Measurements from ENCODE around the gene FOXB2. TPM values are rescaled to one million over a fixed set of nuclear protein-coding genes. Genes with fewer than 3 reads are reported as not detected.

The FOXB2 gene
- total and polyA plus RNA-seq, 2 of the 8 experiments (the other 6 are each of a cell fraction or from before 2014, with no cell fraction given) = 0.15 to 0.22 TPM

- Histone ChIP-seq H3K27me3 (replicated peaks in 1 of 4; ENCODE audit: control insufficient read depth in 3 of 4, extremely low read depth in 1 of 4, insufficient read depth in 3 of 4, low read length in 3 of 4) (no peaks in the 10 kb centered on the region), H3K4me3 (ENCODE audit: extremely low read depth in 1 of 4, insufficient read depth in 2 of 4, low read depth in 3 of 4, low read length in 4 of 4) (no peak overlapping the region), H3K36me3 (ENCODE audit: control insufficient read depth in 2 of 4, insufficient read depth in 4 of 4, low read length in 3 of 4) (no peaks in the 10 kb centered on the region), H4K8ac (ENCODE audit: extremely low read depth, insufficient read depth, low read length) (no peak overlapping the region), H3K14ac (ENCODE audit: insufficient read length) (no peak overlapping the region), H2BK12ac (ENCODE audit: low read depth, low read length) (no peak overlapping the region), H3K79me2 (ENCODE audit: control insufficient read depth in 1 of 2, insufficient read depth in 2 of 2, low read length in 2 of 2) (no peaks in the 10 kb centered on the region), H2BK5ac (ENCODE audit: low read depth, low read length) (no peak overlapping the region), H3K23ac (ENCODE audit: insufficient read length) (no peak overlapping the region), H3K18ac (ENCODE audit: extremely low read depth, low read length) (no peak overlapping the region), H3K9ac (replicated peaks in 1 of 4; ENCODE audit: extremely low read depth in 1 of 4, low read depth in 3 of 4, low read length in 3 of 4) (no peak overlapping the region), H2BK15ac (ENCODE audit: low read length) (no peak overlapping the region), H3K79me1 (ENCODE audit: low read depth, low read length) (no peaks in the 10 kb centered on the region), H3K4me1 (replicated peaks in 1 of 4; ENCODE audit: control insufficient read depth in 3 of 4, insufficient read depth in 4 of 4, low read length in 3 of 4) (no peaks in the 10 kb centered on the region), H3K56ac (replicated peaks; ENCODE audit: insufficient read length, low read depth, low read length) (no peak overlapping the region), H3K9me3 (ENCODE audit: insufficient read depth in 2 of 2, low read depth in 1 of 2, low read length in 1 of 2) (no peaks in the 10 kb centered on the region), H4K91ac (replicated peaks; ENCODE audit: insufficient read length, low read length) (no peak overlapping the region), H4K5ac (ENCODE audit: insufficient read length, low read depth, low read length) (no peak overlapping the region), H2BK120ac (replicated peaks; ENCODE audit: low read depth, low read length) (no peak overlapping the region), H4K20me1 (replicated peaks in 1 of 2; ENCODE audit: control insufficient read depth in 1 of 2, insufficient read depth in 2 of 2, low read length in 2 of 2) (no peaks in the 10 kb centered on the region), H3K23me2 (ENCODE audit: low read depth, low read length) (no peaks in the 10 kb centered on the region), H2AFZ (ENCODE audit: low read length) (no peak overlapping the region), H3K4ac (replicated peaks; ENCODE audit: insufficient read length, low read depth, low read length) (no peak overlapping the region), H3K4me2 (ENCODE audit: insufficient read depth in 1 of 2, low read depth in 2 of 2, low read length in 2 of 2) (no peak overlapping the region), H2AK5ac (ENCODE audit: low read depth, low read length) (no peak overlapping the region), H2BK20ac (ENCODE audit: low read length) (no peak overlapping the region), H3K27ac (ENCODE audit: low read depth, low read length) (no peak overlapping the region)
- 94% methylated on average over 4 of the region's 4 CpGs; no CpG with 5 or more reads in 1 of the 2 experiments for WGBS, 2 experiments (ENCODE audit: extremely low coverage in 1 of 2, insufficient coverage in 1 of 2, insufficient read length in 1 of 2, insufficient replicate concordance in 2 of 2, low coverage in 1 of 2, low lambda C conversion rate in 2 of 2, missing lambda C conversion rate in 1 of 2)
- CTCF ChIA-PET (ENCODE audit: partially characterized antibody) = interaction anchor here (7.0 kb wide), 1 partner anchor 174 kb away, joined by 83 read pairs; no protein-coding TSS in a partner anchor
- DNase-seq (ENCODE audit: low read depth in 1 of 2, low spot score in 2 of 2) = no peak
- no peak for TF ChIP-seq JUN (IDR thresholded peaks at IDR 0.05; ENCODE audit: low read depth, low read length)
- no peak for TF ChIP-seq ZNF274 (IDR thresholded peaks at IDR 0.05; ENCODE audit: borderline replicate concordance, extremely low read depth, low read length)
- no peak for TF ChIP-seq CHD1 (IDR thresholded peaks at IDR 0.05; ENCODE audit: low read depth, low read length)
- no peak for TF ChIP-seq BACH1 (IDR thresholded peaks at IDR 0.05; ENCODE audit: low read length)
- no peak for TF ChIP-seq MAX (IDR thresholded peaks at IDR 0.05)
- TF ChIP-seq RNF2 (IDR thresholded peaks at IDR 0.05; ENCODE audit: borderline replicate concordance, low read depth, low read length, missing control alignments, poor library complexity, severe bottlenecking) = no peak
- TF ChIP-seq SUZ12 (IDR thresholded peaks at IDR 0.05; ENCODE audit: low read length) = no peak
- no peak for TF ChIP-seq SP2 (IDR thresholded peaks at IDR 0.05; ENCODE audit: low read length)
- no peak for TF ChIP-seq SRF (IDR thresholded peaks at IDR 0.05; ENCODE audit: low read depth, low read length)
- no peak for TF ChIP-seq MAFK (IDR thresholded peaks at IDR 0.05; ENCODE audit: low read depth, low read length)
- no peak for TF ChIP-seq PHF8 (conservative IDR thresholded peaks at IDR 0.05; ENCODE audit: low read depth, low read length)
- no peak for TF ChIP-seq TAF7 (optimal IDR thresholded peaks at IDR 0.05; ENCODE audit: borderline replicate concordance, low read depth, low read length)
- POLR2A ChIA-PET (ENCODE audit: partially characterized antibody) = no interaction called here
- no peak for FAIRE-seq
Measured at GRCh38 chr9:76984486-76984885, 35.0 kb upstream of the FOXB2 start.

Measured in H1 (cell line).